Keratinocyte (primary cell): ENCODE results near the gene TAGLN2. TPM values are rescaled to one million over a fixed set of nuclear protein-coding genes. Genes with fewer than 3 reads are reported as not detected.

Source experiments
- DNase-seq: peaks from one replicate; pipeline ENCODE4 v3.0.0-alpha.2; 2011; ENCODE audit warnings: low read depth, missing footprints, low spot score
- FAIRE-seq: peaks from 2 replicates; lab custom pipeline; 2011; peaks lifted over from hg19 to GRCh38; lab: Jason Lieb, UNC
- H2AFZ ChIP-seq: 2 replicates; pipeline ENCODE4 v1.6.0; 2012; ENCODE audit warnings: low read length, control low read depth, inconsistent platforms; ENCODE audit not compliant: control insufficient read depth
- H3K27ac ChIP-seq: 2 replicates; pipeline ENCODE4 v1.5.1; 2011; ENCODE audit warnings: low read length; ENCODE audit not compliant: control insufficient read depth, insufficient read depth
- H3K27me3 ChIP-seq: 3 replicates; pipeline ENCODE4 v1.6.0; 2011; ENCODE audit warnings: low read length; ENCODE audit not compliant: control insufficient read depth, insufficient read depth; ENCODE audit errors: extremely low read depth
- H3K36me3 ChIP-seq, 2 experiments: 2 replicates in 1 of 2; 3 replicates in 1 of 2; pipeline ENCODE4 v1.5.1; 2011; ENCODE audit warnings: low read length in 2 of 2, mild to moderate bottlenecking in 1 of 2; ENCODE audit not compliant: control insufficient read depth in 2 of 2, insufficient read depth in 2 of 2; ENCODE audit errors: extremely low read depth in 1 of 2
- H3K4me1 ChIP-seq: 3 replicates; pipeline ENCODE4 v1.5.1; 2011; ENCODE audit warnings: low read length; ENCODE audit not compliant: control insufficient read depth, insufficient read depth; ENCODE audit errors: extremely low read depth
- H3K4me2 ChIP-seq: 3 replicates; pipeline ENCODE4 v1.6.0; 2011; ENCODE audit warnings: low read depth, low read length; ENCODE audit not compliant: control insufficient read depth, insufficient read depth; ENCODE audit errors: extremely low read depth
- H3K4me3 ChIP-seq, 3 experiments: fragments of 200-600 bp in 1 of 3; sonication (generic) in 1 of 3; 2 replicates in 2 of 3; 3 replicates in 1 of 3; pipeline ENCODE4 v1.5.1; 2011 to 2016; ENCODE audit warnings: low read length in 3 of 3, mild to moderate bottlenecking in 3 of 3, control low read depth in 2 of 3, inconsistent platforms in 1 of 3, low read depth in 1 of 3, mixed read lengths in 1 of 3, mixed run types in 1 of 3, moderate library complexity in 1 of 3; ENCODE audit not compliant: control insufficient read depth in 2 of 3, insufficient read depth in 2 of 3; ENCODE audit errors: extremely low read depth in 1 of 3
- H3K79me2 ChIP-seq: 2 replicates; pipeline ENCODE4 v1.6.0; 2012; ENCODE audit warnings: low read length; ENCODE audit not compliant: control insufficient read depth, insufficient read depth
- H3K9ac ChIP-seq: 3 replicates; pipeline ENCODE4 v1.6.0; 2011; ENCODE audit warnings: low read length; ENCODE audit not compliant: control insufficient read depth, insufficient read depth; ENCODE audit errors: extremely low read depth
- H3K9me1 ChIP-seq: 3 replicates; pipeline ENCODE4 v1.6.0; 2011; ENCODE audit warnings: low read length; ENCODE audit not compliant: control insufficient read depth, insufficient read depth; ENCODE audit errors: extremely low read depth
- H3K9me3 ChIP-seq: 2 replicates; pipeline ENCODE4 v1.5.1; 2012; ENCODE audit warnings: low read depth, low read length; ENCODE audit not compliant: control insufficient read depth
- H4K20me1 ChIP-seq: 3 replicates; pipeline ENCODE4 v1.6.0; 2011; ENCODE audit warnings: low read length; ENCODE audit not compliant: control insufficient read depth, insufficient read depth; ENCODE audit errors: extremely low read depth
- CTCF ChIP-seq, 3 experiments: IDR thresholded peaks in 1 of 3; conservative IDR thresholded peaks in 1 of 3; optimal IDR thresholded peaks in 1 of 3; 2 replicates in 2 of 3; 3 replicates in 1 of 3; pipeline versions ENCODE3 to v1.5.1; 2011; ENCODE audit warnings: low read length in 3 of 3, mild to moderate bottlenecking in 3 of 3, moderate library complexity in 2 of 3, control low read depth in 1 of 3, inconsistent platforms in 1 of 3; ENCODE audit not compliant: insufficient read depth in 2 of 3; ENCODE audit errors: extremely low read depth in 1 of 3
- EZH2 ChIP-seq: IDR thresholded peaks from one replicate; pipeline ENCODE4 v1.6.1; 2012; ENCODE audit warnings: inconsistent platforms, mild to moderate bottlenecking, low read length, moderate library complexity
- dilution Hi-C: fragments of 300-500 bp; cut with MboI; formaldehyde crosslinking; loops from one replicate; pipeline ENCODE4 v1.7.0; 2020; ENCODE audit warnings: low sequenced_read_pairs; ENCODE audit not compliant: extremely low pct_ligation_motif_present
- polyA plus RNA-seq, 5 experiments: library from polyadenylated mRNA; depleted of rRNA in 3 of 5; stranded (reverse) in 3 of 5; stranded (forward) in 1 of 5; unstranded in 1 of 5; fragments of >200 nt; gene quantifications; 1 replicate in 1 of 5; 2 replicates in 3 of 5; 3 replicates in 1 of 5; pipeline versions ENCODE4 v1.2.1 to v1.2.3, GENCODE V29; 2011 to 2012; ENCODE audit warnings: missing spikeins in 2 of 5, low read depth in 1 of 5, low replicate concordance in 1 of 5

TAGLN2 gene
- polyA plus RNA-seq, 1 donor (not counting 4 experiments of a cell fraction or from before 2014, with no cell fraction given): 709 TPM

GRCh38 chr1:159931795-159932173 lies 6.5 kb upstream of the TAGLN2 start:
- H3K4me1 ChIP-seq: peaks cover 37% of the 10 kb centered on the region
- no peak overlapping the region for H3K9ac ChIP-seq
- H3K9me1 ChIP-seq: no peaks in the 10 kb centered on the region
- H3K36me3 ChIP-seq: peaks cover 11 to 18% of the 10 kb centered on the region in 2 experiments
- TF ChIP-seq EZH2 (no peak), CTCF (optimal IDR thresholded peaks at IDR 0.05 in 1 of 3, IDR thresholded peaks at IDR 0.05 in 1 of 3, conservative IDR thresholded peaks at IDR 0.05 in 1 of 3; ENCODE audit: extremely low read depth in 1 of 3, insufficient read depth in 2 of 3, low read length in 3 of 3) (no peak)
- H3K27ac ChIP-seq: no peak overlapping the region
- no peak overlapping the region for H3K4me2 ChIP-seq
- dilution Hi-C loops: no loop called here
- DNase-seq (no peak), FAIRE-seq (no peak)
- H3K4me3 ChIP-seq: no peak overlapping the region
- no peaks in the 10 kb centered on the region for H3K27me3 ChIP-seq
- no peaks in the 10 kb centered on the region for H3K9me3 ChIP-seq
- H2AFZ ChIP-seq: no peak overlapping the region
- no peaks in the 10 kb centered on the region for H3K79me2 ChIP-seq
- no peaks in the 10 kb centered on the region for H4K20me1 ChIP-seq

- Histone ChIP-seq H3K9me1 (no peaks in the 10 kb centered on the region), H3K4me1 (peaks cover 32% of the 10 kb centered on the region), H4K20me1 (no peaks in the 10 kb centered on the region), H3K4me2 (no peak overlapping the region), H3K9ac (no peak overlapping the region), H3K27me3 (no peaks in the 10 kb centered on the region), H3K9me3 (no peaks in the 10 kb centered on the region), H3K79me2 (no peaks in the 10 kb centered on the region), H2AFZ (no peak overlapping the region), H3K4me3 (no peak overlapping the region), H3K27ac (no peak overlapping the region), H3K36me3 (peaks cover 14 to 18% of the 10 kb centered on the region in 2 experiments)
- TF ChIP-seq CTCF (optimal IDR thresholded peaks at IDR 0.05 in 1 of 3, IDR thresholded peaks at IDR 0.05 in 1 of 3, conservative IDR thresholded peaks at IDR 0.05 in 1 of 3; ENCODE audit: extremely low read depth in 1 of 3, insufficient read depth in 2 of 3, low read length in 3 of 3) (no peak), EZH2 (no peak)
- FAIRE-seq (no peak), DNase-seq (no peak)
- dilution Hi-C loops: no loop called here
These were observed 5.9 kb upstream of the TAGLN2 start for GRCh38 chr1:159931101-159931794.
